IMR-90 (cell line): Measurements from ENCODE around the gene AOC2. TPM values are rescaled to one million over a fixed set of nuclear protein-coding genes. Genes with fewer than 3 reads are reported as not detected.
A peak's percentile ranks its signal among the peaks of the same experiment; 100 is the strongest.

Experiments
- ATAC-seq: fragments of 200-7000 bp; cut with Tn5 transposase; 2 replicates; pipeline ENCODE4 v1.9.1; 2020; ENCODE audit warnings: low read depth, mild to moderate bottlenecking, moderate library complexity
- BruUV-seq: library from RNA; stranded (reverse); fragments of 400-500 nt; replicated peaks from 2 replicates; lab custom pipeline; 2021; lab: Mats Ljungman, UMichigan
- CTCF ChIA-PET: fragments of 300-600 bp; formaldehyde crosslinking; extraction: SDS; loops from one replicate; lab custom pipeline; 2021; ENCODE audit warnings: antibody characterized with exemption; lab: Yijun Ruan, JAX
- POLR2A ChIA-PET: fragments of 300-600 bp; sonication (Branson Sonifier 250); formaldehyde crosslinking; loops from one replicate; lab custom pipeline; 2022; ENCODE audit warnings: antibody characterized with exemption; ENCODE audit not compliant: unreplicated experiment; lab: Charles Lee
- DNase-seq: peaks from one replicate; pipeline ENCODE4 v3.0.0; 2013
- H2AFZ ChIP-seq: replicated peaks from 2 replicates; pipeline ENCODE3; 2013; ENCODE audit warnings: low read length, mild to moderate bottlenecking; ENCODE audit not compliant: poor library complexity
- H2AK5ac ChIP-seq: 2 replicates; pipeline ENCODE4 v1.6.1; 2013; ENCODE audit warnings: low read depth, low read length, inconsistent platforms
- H2AK9ac ChIP-seq: replicated peaks from 2 replicates; pipeline ENCODE3; 2013; ENCODE audit warnings: mild to moderate bottlenecking, low read depth, low read length, moderate library complexity; ENCODE audit not compliant: poor library complexity
- H2BK120ac ChIP-seq: 2 replicates; pipeline ENCODE4 v1.6.1; 2013; ENCODE audit warnings: low read depth, low read length, inconsistent platforms
- H2BK15ac ChIP-seq: 3 replicates; pipeline ENCODE4 v1.6.1; 2013; ENCODE audit warnings: low read depth, low read length, inconsistent platforms
- H2BK20ac ChIP-seq: 2 replicates; pipeline ENCODE4 v1.6.1; 2013; ENCODE audit warnings: low read depth, mild to moderate bottlenecking, inconsistent platforms, low read length, moderate library complexity
- H2BK5ac ChIP-seq: 2 replicates; pipeline ENCODE4 v1.6.1; 2013; ENCODE audit warnings: mild to moderate bottlenecking, low read depth, low read length, inconsistent platforms; ENCODE audit not compliant: poor library complexity, severe bottlenecking
- H3K14ac ChIP-seq: replicated peaks from 2 replicates; pipeline ENCODE4 v1.6.1; 2013; ENCODE audit warnings: low read depth, low read length, inconsistent platforms
- H3K18ac ChIP-seq: 2 replicates; pipeline ENCODE4 v1.6.1; 2013; ENCODE audit warnings: low read depth, low read length, control low read depth
- H3K23ac ChIP-seq: 2 replicates; pipeline ENCODE4 v1.6.1; 2013; ENCODE audit warnings: low read depth, low read length, inconsistent platforms
- H3K27ac ChIP-seq: 2 replicates; pipeline ENCODE4 v1.5.1; 2013; ENCODE audit warnings: mild to moderate bottlenecking, control low read depth, low read length; ENCODE audit not compliant: insufficient read depth
- H3K27me3 ChIP-seq: 2 replicates; pipeline ENCODE4 v1.6.1; 2013; ENCODE audit warnings: low read length; ENCODE audit not compliant: control insufficient read depth, insufficient read depth
- H3K36me3 ChIP-seq: 2 replicates; pipeline ENCODE4 v1.6.1; 2013; ENCODE audit warnings: low read length, mixed read lengths; ENCODE audit not compliant: control insufficient read depth, insufficient read depth
- H3K4ac ChIP-seq: 2 replicates; pipeline ENCODE4 v1.6.1; 2013; ENCODE audit warnings: low read depth, low read length, inconsistent platforms
- H3K4me1 ChIP-seq: 2 replicates; pipeline ENCODE4 v1.6.1; 2013; ENCODE audit warnings: low read length, mixed read lengths; ENCODE audit not compliant: control insufficient read depth, insufficient read depth
- H3K4me2 ChIP-seq: 2 replicates; pipeline ENCODE4 v1.6.1; 2013; ENCODE audit warnings: low read depth, mild to moderate bottlenecking, control low read depth, low read length, moderate library complexity
- H3K4me3 ChIP-seq: 2 replicates; pipeline ENCODE4 v1.5.1; 2013; ENCODE audit warnings: low read depth, mild to moderate bottlenecking, control low read depth, low read length, moderate library complexity; ENCODE audit not compliant: insufficient read depth
- H3K56ac ChIP-seq: 2 replicates; pipeline ENCODE4 v1.6.1; 2013; ENCODE audit warnings: low read length, inconsistent platforms; ENCODE audit not compliant: insufficient read depth; ENCODE audit errors: extremely low read depth
- H3K79me1 ChIP-seq, 2 experiments: 2 replicates each; pipeline ENCODE4 v1.6.1; 2013; ENCODE audit warnings: low read length in 2 of 2, inconsistent platforms in 1 of 2, low read depth in 1 of 2
- H3K9ac ChIP-seq: 2 replicates; pipeline ENCODE4 v1.6.1; 2013; ENCODE audit warnings: low read depth, low read length, control low read depth
- H3K9me1 ChIP-seq: 2 replicates; pipeline ENCODE4 v1.6.1; 2013; ENCODE audit warnings: low read length, inconsistent platforms; ENCODE audit not compliant: insufficient read depth
- H3K9me3 ChIP-seq: 2 replicates; pipeline ENCODE4 v1.6.1; 2013; ENCODE audit warnings: low read length; ENCODE audit not compliant: control insufficient read depth, insufficient read depth
- H4K20me1 ChIP-seq: 2 replicates; pipeline ENCODE4 v1.6.1; 2013; ENCODE audit warnings: low read length, inconsistent platforms; ENCODE audit not compliant: insufficient read depth
- H4K5ac ChIP-seq: 2 replicates; pipeline ENCODE4 v1.6.1; 2013; ENCODE audit warnings: mild to moderate bottlenecking, low read depth, low read length, control low read depth
- H4K8ac ChIP-seq, 2 experiments: 2 replicates each; pipeline ENCODE4 v1.6.1; 2013; ENCODE audit warnings: low read depth in 2 of 2, low read length in 2 of 2, control low read depth in 1 of 2, inconsistent platforms in 1 of 2
- H4K91ac ChIP-seq: 2 replicates; pipeline ENCODE4 v1.6.1; 2013; ENCODE audit warnings: low read depth, low read length, inconsistent platforms; ENCODE audit not compliant: insufficient read depth
- BHLHE40 ChIP-seq: fragments of 150-350 bp; IDR thresholded peaks from 2 replicates; pipeline ENCODE4 v1.6.1; 2016; ENCODE audit warnings: mild to moderate bottlenecking, low read depth, low read length
- CEBPB ChIP-seq: IDR thresholded peaks from 2 replicates; pipeline ENCODE4 v1.6.1; 2012; ENCODE audit warnings: low read depth, low read length, improper control_type of control experiment
- CHD1 ChIP-seq: IDR thresholded peaks from 2 replicates; pipeline ENCODE4 v1.6.1; 2012; ENCODE audit warnings: low read depth, low read length, improper control_type of control experiment
- CTCF ChIP-seq: conservative IDR thresholded peaks from 2 replicates; pipeline ENCODE4 v1.5.1; 2012; ENCODE audit warnings: mild to moderate bottlenecking, low read depth, low read length, improper control_type of control experiment
- ELK1 ChIP-seq: fragments of 150-350 bp; IDR thresholded peaks from 2 replicates; pipeline ENCODE4 v1.6.1; 2016; ENCODE audit warnings: low read depth, mild to moderate bottlenecking, low read length, moderate library complexity, borderline replicate concordance
- MAFK ChIP-seq: IDR thresholded peaks from 2 replicates; pipeline ENCODE4 v1.6.1; 2012; ENCODE audit warnings: low read depth, low read length, improper control_type of control experiment
- MAZ ChIP-seq: IDR thresholded peaks from 2 replicates; pipeline ENCODE4 v1.6.1; 2012; ENCODE audit warnings: low read depth, mild to moderate bottlenecking, low read length, improper control_type of control experiment, moderate library complexity, borderline replicate concordance
- MXI1 ChIP-seq: IDR thresholded peaks from 2 replicates; pipeline ENCODE4 v1.6.1; 2012; ENCODE audit warnings: low read depth, mild to moderate bottlenecking, low read length, moderate library complexity, borderline replicate concordance
- NFE2L2 ChIP-seq: fragments of 150-350 bp; IDR thresholded peaks from 2 replicates; pipeline ENCODE4 v1.6.1; 2016; ENCODE audit warnings: low read depth, mild to moderate bottlenecking, low read length
- POLR2A ChIP-seq: IDR thresholded peaks from 2 replicates; pipeline ENCODE4 v1.6.1; 2012; ENCODE audit warnings: mild to moderate bottlenecking, low read depth, low read length
- RAD21 ChIP-seq: IDR thresholded peaks from 2 replicates; pipeline ENCODE4 v1.6.1; 2012; ENCODE audit warnings: low read length, improper control_type of control experiment
- RCOR1 ChIP-seq: IDR thresholded peaks from 2 replicates; pipeline ENCODE4 v1.6.1; 2012; ENCODE audit warnings: mild to moderate bottlenecking, low read length, improper control_type of control experiment; ENCODE audit not compliant: insufficient replicate concordance
- RFX5 ChIP-seq: IDR thresholded peaks from 2 replicates; pipeline ENCODE4 v1.8.0; 2012; ENCODE audit warnings: low read depth, mild to moderate bottlenecking, low read length, moderate library complexity
- SMC3 ChIP-seq: fragments of 150-350 bp; IDR thresholded peaks from 2 replicates; pipeline ENCODE4 v1.6.1; 2016; ENCODE audit warnings: low read depth, mild to moderate bottlenecking, antibody characterized with exemption, low read length, moderate library complexity
- WGBS, 2 experiments: methylation state at CpG; one replicate each; pipeline versions ENCODE4 v1.1.5 to v1.1.7; 2013; ENCODE audit warnings: missing lambda C conversion rate in 2 of 2; ENCODE audit not compliant: insufficient read length in 1 of 2; ENCODE audit errors: extremely low coverage in 2 of 2; 5-methylcytosine and 5-hydroxymethylcytosine counted together
- dilution Hi-C: fragments of 300-500 bp; cut with HindIII; formaldehyde crosslinking; loops from one replicate; pipeline ENCODE4 v1.14.3; 2018; ENCODE audit warnings: low sequenced_read_pairs; ENCODE audit not compliant: unreplicated experiment
- in situ Hi-C: fragments of 300-500 bp; cut with MboI; formaldehyde crosslinking; loops from 3 replicates; pipeline ENCODE4 v1.14.3; 2019; ENCODE audit warnings: low sequenced_read_pairs, inconsistent platforms, mixed read lengths
- intact Hi-C: fragments of 100-400 bp; cut with micrococcal nuclease; formaldehyde crosslinking; loops from 2 replicates; pipeline ENCODE4 v1.10.0; 2022
- polyA plus RNA-seq, 3 experiments: library from polyadenylated mRNA; depleted of rRNA; stranded (reverse); fragments of >200 nt; gene quantifications; 2 replicates each; pipeline ENCODE4 v1.2.3, GENCODE V29; 2012; ENCODE audit warnings: low replicate concordance in 1 of 3
- total RNA-seq: library from RNA; depleted of rRNA; stranded (reverse); fragments of >200 nt; gene quantifications from 2 replicates; pipeline ENCODE4 v1.2.3, GENCODE V29; 2012
- TF ChIP-seq, protein P1 (sequence below): fragments of 150-350 bp; IDR thresholded peaks from 2 replicates; pipeline ENCODE4 v1.6.1; 2017; ENCODE audit warnings: mild to moderate bottlenecking, antibody characterized with exemption, low read length, low read depth

AOC2 gene
- total and polyA plus RNA-seq, 2 of the 4 experiments (the other 2 are of a cell fraction): 0.36 to 0.41 TPM

DNA sequence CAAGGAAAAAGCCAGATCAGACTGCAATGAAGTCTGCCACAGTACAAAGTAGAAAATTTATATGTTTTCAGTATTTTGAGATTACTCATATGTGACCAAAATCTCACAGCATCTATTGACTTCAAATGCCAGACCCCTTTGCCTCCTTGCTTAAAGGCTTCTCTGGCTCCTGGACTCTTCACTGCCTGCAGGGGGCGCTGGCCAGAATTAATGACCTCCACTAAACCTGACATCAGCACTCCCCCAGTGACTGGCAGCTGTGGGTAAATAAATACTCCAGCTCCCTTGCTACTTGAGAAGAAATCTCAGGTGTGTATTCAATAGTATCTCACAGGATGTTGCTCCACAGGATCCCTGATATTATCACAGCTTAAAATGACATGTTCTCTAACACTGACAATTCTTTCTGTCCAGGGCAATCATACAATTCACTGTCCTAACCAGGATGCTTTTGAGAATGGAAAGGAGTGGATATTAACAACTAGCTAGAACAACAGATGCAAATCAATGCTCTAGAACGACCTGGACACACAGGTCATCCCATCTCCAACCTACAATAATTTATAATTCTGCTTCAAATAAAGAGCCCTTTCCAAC, 24.3 kb upstream of the AOC2 start:
- no peak overlapping the region for H3K56ac ChIP-seq
- in situ Hi-C loops (no loop called here), dilution Hi-C loops (no loop called here), intact Hi-C loops (loop anchor here (5.0 kb wide), 1 partner anchor 58 kb away; the partner anchor contains the start of gene RAMP2)
- H3K27me3 ChIP-seq: no peaks in the 10 kb centered on the region
- H3K9ac ChIP-seq: no peak overlapping the region
- H2AK9ac ChIP-seq: no peak overlapping the region
- no TSS peak for BruUV-seq
- no peaks in the 10 kb centered on the region; the same call in 1 of the 2 replicates for H3K4me1 ChIP-seq
- H4K8ac ChIP-seq: no peak overlapping the region
- no peak overlapping the region for H2BK120ac ChIP-seq
- no peak overlapping the region for H3K14ac ChIP-seq
- H2BK20ac ChIP-seq: no peak overlapping the region
- H3K9me3 ChIP-seq: no peaks in the 10 kb centered on the region
- H3K18ac ChIP-seq: no peak overlapping the region
- no peak overlapping the region for H3K23ac ChIP-seq
- ChIA-PET CTCF (interaction anchor here (2.2 kb wide), 1 partner anchor 11 kb away, joined by 8 read pairs; no protein-coding TSS in a partner anchor), POLR2A (no interaction called here)
- H3K36me3 ChIP-seq: peaks cover 35% of the 10 kb centered on the region
- no peak overlapping the region for H3K4me3 ChIP-seq
- 50% methylated on average over 1 of the region's 2 CpGs; no CpG with 5 or more reads in 1 of the 2 experiments for WGBS, 2 experiments
- ATAC-seq (no peak), DNase-seq (peak; percentile 37)
- H2AFZ ChIP-seq: no peak overlapping the region
- no peak overlapping the region for H2BK15ac ChIP-seq
- H2AK5ac ChIP-seq: no peak overlapping the region
- 0 out of 2 replicates have a peak, but pooled peaks cover 4% of the 10 kb centered on the region for H3K9me1 ChIP-seq
- no peak overlapping the region for H3K4ac ChIP-seq
- H4K20me1 ChIP-seq: no peaks in the 10 kb centered on the region
- H3K79me1 ChIP-seq: peaks cover 33 to 43% of the 10 kb centered on the region in 2 experiments
- no peak overlapping the region for H4K91ac ChIP-seq
- no peak overlapping the region for H3K27ac ChIP-seq
- H3K4me2 ChIP-seq: no peak overlapping the region
- H2BK5ac ChIP-seq: no peak overlapping the region
- H4K5ac ChIP-seq: no peak overlapping the region
- no peak for TF ChIP-seq NFE2L2
- TF ChIP-seq POLR2A: no peak
- TF ChIP-seq RCOR1: no peak
- 0 out of 2 replicates have a peak, but pooled peaks have one; percentile 19 for TF ChIP-seq MXI1
- peak; percentile 29; the same call in 1 of the 2 replicates for TF ChIP-seq SMC3
- TF ChIP-seq MAFK: 0 out of 2 replicates have a peak, but pooled peaks have one; percentile 6
- no peak for TF ChIP-seq BHLHE40
- TF ChIP-seq RFX5: no peak
- no peak for TF ChIP-seq ELK1
- no peak for TF ChIP-seq CEBPB
- peak; percentile 36 for TF ChIP-seq RAD21
- no peak for TF ChIP-seq CHD1
- no peak for TF ChIP-seq MAZ
- TF ChIP-seq, protein P1, sequence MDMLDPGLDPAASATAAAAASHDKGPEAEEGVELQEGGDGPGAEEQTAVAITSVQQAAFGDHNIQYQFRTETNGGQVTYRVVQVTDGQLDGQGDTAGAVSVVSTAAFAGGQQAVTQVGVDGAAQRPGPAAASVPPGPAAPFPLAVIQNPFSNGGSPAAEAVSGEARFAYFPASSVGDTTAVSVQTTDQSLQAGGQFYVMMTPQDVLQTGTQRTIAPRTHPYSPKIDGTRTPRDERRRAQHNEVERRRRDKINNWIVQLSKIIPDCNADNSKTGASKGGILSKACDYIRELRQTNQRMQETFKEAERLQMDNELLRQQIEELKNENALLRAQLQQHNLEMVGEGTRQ: no peak
- peak; percentile 67 for TF ChIP-seq CTCF
